ENCODE data around the gene OR6X1. TPM values are rescaled to one million over a fixed set of nuclear protein-coding genes. Genes with fewer than 3 reads are reported as not detected.

Gene OR6X1
- total and polyA plus RNA-seq, 9 of the 15 experiments (the other 6 are each of a cell fraction or from before 2014, with no cell fraction given) = not detected

GRCh38 chr11:123741159-123742030, 12.9 kb downstream of the OR6X1 start, which contains the start of gene ZNF202 (continued):
- TF ChIP-seq ZNF449 (CRISPR knock-in tag; IDR thresholded peaks at IDR 0.05) = no peak
- TF ChIP-seq ESRRA (IDR thresholded peaks at IDR 0.05; ENCODE audit: borderline replicate concordance, low read depth) = peak; percentile 39; the same call in 1 of the 2 replicates
- TF ChIP-seq MBD1 (CRISPR knock-in tag; IDR thresholded peaks at IDR 0.05) = no peak
- no peak for TF ChIP-seq RFX7 (CRISPR knock-in tag; IDR thresholded peaks at IDR 0.05)
- TF ChIP-seq PREB (CRISPR knock-in tag; IDR thresholded peaks at IDR 0.05) = no peak
- TF ChIP-seq SP2 (IDR thresholded peaks at IDR 0.05; ENCODE audit: extremely low read depth, low read depth, low read length, poor library complexity, severe bottlenecking) = peak; percentile 92
- no peak for TF ChIP-seq SMARCB1 (IDR thresholded peaks at IDR 0.05; ENCODE audit: insufficient read length, low read depth)
- peak; percentile 66; the same call in 1 of the 2 replicates for TF ChIP-seq TFAP4 (CRISPR knock-in tag; IDR thresholded peaks at IDR 0.05; ENCODE audit: borderline replicate concordance)
- TF ChIP-seq RBM39 (optimal IDR thresholded peaks at IDR 0.05; ENCODE audit: low read depth, low read length) = no peak
- peak; percentile 53 for TF ChIP-seq U2AF1 (optimal IDR thresholded peaks at IDR 0.05; ENCODE audit: low read depth, low read length)
- TF ChIP-seq RBBP5 (IDR thresholded peaks at IDR 0.05; ENCODE audit: borderline replicate concordance, insufficient read depth, low read length, poor library complexity, severe bottlenecking) = peak; percentile 63
- TF ChIP-seq TFE3 (CRISPR knock-in tag; IDR thresholded peaks at IDR 0.05) = 0 out of 2 replicates have a peak, but pooled peaks have one; percentile 3
- TF ChIP-seq ZNF3 (CRISPR knock-in tag; IDR thresholded peaks at IDR 0.05) = no peak
- TF ChIP-seq ZNF124 (CRISPR knock-in tag; IDR thresholded peaks at IDR 0.05) = no peak
- TF ChIP-seq ZBED1 (IDR thresholded peaks at IDR 0.05) = no peak
- peak; percentile 69 for TF ChIP-seq RBM22 (IDR thresholded peaks at IDR 0.05; ENCODE audit: low read depth, low read length, poor library complexity, severe bottlenecking)
- TF ChIP-seq DEAF1 (CRISPR knock-in tag; IDR thresholded peaks at IDR 0.05) = no peak
- no peak for TF ChIP-seq NR2F6 (CRISPR knock-in tag; IDR thresholded peaks at IDR 0.05)

All from K562 (cell line).